Stimulated activated CD8-positive, alpha-beta memory T cell treated with anti-CD3 and anti-CD28 coated beads, Interleukin-7, amount 100 ng/mL, for 48 hours (primary cell): ENCODE data around the gene GPR155.
"Not testable (repeated sequence)": the region's sequence is repeated elsewhere in the genome, so short reads cannot be mapped to it uniquely, and the experiment has no call there.

Source experiments
- DNase-seq, 2 donors: peaks; one replicate each; pipeline ENCODE4 v3.0.0-alpha.2; 2020; ENCODE audit warnings: low read depth in 1 of 2; ENCODE audit errors: extremely low read depth in 1 of 2

The GPR155 gene

DNA sequence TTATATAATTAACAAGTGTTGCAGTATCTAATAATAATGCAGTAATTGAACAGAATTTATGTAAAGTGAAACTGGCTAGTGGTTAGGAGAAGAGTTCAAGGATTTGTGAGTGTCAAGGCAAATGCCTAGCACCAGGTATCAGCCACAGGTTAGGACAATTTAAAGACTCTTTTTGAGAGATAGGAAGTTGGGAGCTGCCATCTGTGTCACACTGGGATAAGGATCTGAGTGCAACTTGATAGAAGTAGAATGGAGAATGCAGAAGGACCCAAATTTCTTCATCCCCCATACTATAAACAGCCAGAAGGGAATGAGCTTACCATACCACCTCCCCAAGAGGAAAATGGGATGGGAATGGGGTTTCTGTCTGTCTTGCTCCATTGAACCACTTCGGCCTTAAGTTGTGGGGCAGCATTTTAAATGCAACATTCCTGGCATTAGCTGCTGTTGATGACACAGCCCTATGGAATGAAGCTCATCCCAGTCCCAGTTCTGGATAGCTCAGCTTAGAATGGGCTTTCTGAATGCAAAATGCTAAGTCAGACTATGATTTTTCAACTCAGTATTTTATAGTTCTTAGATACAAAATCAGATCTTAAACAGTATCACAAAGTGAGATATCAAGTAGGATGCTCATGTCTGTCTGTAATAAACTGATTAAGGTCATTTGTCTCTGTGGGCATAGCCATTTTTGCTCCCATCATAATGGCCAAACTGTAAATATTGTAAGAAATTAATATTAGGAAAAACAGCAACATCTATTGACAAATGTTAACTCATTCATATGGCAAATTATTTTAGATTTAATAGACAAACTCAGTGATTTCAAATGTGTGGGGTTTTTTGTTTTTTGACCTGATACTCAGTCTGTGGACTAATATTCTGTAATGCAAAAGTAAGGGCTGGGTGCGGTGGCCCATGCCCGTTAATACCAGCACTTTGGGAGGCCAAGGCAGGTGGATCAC, 44.0 kb downstream of the GPR155 start:
- DNase-seq: no peak

DNA sequence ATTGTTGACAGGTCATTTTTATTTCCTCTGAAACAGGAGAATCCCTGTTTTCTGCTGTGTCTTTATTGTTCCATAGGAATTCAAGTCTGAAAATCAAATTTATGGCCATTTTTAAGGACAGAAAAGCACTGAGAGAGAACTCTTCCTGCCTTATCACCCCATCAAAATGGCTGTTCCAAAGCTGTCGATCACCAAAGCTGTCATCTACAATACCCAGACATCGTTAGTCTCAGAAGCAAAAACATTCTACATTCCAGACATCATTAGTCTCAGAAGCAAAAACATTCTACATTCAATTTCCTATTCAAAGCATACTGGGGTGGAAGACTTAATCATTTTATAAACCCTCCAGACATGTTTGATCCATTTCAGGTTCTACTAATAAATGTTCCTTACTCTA, 46.9 kb downstream of the GPR155 start:
- DNase-seq: no peak

DNA sequence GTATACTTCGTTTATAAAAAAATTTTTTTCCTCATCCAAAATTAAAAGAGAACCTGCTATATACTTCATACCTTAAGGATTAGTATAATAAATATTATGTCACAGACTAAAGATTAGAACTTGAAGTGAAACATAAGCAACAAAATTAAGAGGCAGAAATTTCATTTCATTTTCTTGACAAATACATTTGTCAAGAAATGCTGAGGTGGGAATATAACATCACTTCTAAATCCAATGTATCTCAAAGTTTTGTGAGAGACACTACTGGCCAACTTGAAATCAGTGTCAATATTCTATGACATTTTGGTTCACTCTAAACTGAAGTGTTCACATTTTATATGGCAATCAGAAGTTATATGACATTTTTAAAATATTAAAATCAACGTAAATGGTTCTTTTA, 47.5 kb downstream of the GPR155 start:
- DNase-seq: no peak

DNA sequence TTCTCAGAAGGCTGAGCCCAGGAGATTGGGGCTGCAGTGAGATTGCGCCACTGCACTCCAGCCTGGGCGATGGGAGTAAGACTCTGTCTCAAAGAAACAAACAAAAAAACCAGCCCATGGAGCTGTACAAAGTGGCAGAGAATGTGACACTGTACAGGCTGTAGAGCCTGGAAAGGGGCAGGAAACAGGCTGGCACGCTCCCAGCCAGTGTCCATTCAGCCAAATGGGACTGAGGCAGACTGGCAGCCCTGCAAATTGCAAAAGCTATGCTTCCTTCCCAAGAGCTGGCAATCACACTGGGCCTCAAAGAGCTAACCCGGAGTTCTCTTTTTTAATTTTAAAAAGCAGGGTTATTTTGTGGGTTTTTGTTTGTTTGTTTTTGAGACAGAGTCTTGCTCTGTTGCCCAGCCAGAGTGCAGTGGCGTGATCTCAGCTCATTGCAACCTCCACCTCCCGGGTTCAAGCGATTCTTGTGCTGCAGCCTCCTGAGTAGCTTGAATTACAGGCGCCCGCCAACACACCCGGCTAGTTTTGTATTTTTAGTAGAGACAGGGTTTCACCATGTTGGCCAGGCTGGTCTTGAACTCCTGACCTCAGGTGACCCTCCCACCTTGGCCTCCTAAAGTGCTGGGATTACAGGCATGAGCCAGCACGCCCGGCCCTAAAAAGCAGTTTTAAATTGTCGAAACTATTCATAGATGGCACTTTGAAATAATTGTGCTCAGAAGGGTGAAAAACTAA, 48.5 kb downstream of the GPR155 start:
- no peak for DNase-seq

DNA sequence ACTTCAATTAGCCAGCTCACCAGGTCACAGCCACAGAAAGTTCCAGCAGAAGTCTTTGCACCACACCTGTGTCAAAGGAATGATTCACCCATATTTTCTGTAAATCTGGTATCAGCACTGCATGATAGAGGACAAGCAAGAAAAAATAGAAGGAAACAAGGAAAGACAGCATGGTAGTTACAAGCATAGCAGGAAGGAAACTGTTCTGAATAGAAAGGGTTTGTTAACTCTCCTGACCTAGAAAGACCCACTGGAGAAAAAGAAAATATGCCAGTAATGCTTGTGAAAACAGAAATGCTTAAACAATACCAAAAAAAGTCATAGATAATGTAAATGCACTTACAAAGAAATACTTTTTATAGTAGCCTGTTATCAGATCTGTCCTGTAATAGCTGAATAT, 50.5 kb downstream of the GPR155 start:
- no peak for DNase-seq

DNA sequence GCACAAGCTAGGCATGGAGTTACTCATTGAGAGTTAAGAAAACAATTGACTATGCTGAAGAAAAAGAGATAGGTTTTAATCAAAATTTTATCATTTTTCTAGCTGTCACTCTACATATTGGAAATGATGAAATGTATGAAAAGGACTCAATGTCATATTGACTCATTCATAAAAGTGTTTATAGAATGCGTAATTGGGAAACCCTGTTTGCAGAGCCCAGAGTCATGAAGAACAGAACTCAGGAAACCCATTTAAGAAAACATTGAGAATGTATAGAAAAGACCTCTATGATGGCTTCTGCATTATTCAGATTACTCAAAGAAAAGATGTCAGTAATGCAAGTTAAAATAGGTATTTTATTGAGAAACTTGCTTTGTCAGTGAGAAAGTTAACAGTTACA, 54.9 kb downstream of the GPR155 start:
- no peak for DNase-seq

DNA sequence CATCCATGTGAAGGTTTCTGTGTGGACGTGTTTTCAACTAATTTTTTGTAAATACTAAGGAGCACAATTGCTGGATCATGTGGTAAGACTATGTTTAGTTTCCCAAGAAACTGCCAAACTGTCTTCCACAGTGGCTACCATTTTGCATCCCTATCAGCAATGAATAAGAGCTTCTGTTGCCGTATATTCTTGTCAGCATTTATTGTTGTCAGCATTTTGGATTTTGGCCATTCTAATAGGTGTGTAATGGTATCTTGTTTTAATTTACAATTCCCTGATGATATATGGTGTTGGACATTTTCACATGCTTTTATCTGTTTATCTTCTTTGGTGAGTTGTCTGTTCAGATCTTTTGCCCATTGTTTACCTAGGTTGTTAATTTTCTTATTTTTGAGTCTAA, 56.8 kb downstream of the GPR155 start:
- DNase-seq: no peak

DNA sequence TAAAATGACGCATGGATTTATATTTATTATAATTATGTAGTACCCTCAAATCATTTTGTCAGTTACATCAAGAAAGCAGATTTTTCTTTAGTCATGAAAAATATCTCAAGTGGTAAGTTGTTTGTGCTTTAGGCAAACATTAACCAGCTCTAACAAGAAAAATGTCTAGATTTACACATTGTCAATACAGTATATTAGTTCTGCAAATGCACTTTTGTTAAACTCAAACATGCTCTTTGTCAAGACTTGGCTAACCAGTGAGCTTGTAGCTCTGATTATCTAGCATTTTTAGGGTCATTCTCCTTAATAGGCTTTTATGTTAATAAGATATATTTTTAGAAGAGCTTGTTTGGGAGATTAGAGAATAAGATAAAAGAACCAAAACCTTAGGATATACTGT, 58.6 kb downstream of the GPR155 start:
- no peak for DNase-seq

DNA sequence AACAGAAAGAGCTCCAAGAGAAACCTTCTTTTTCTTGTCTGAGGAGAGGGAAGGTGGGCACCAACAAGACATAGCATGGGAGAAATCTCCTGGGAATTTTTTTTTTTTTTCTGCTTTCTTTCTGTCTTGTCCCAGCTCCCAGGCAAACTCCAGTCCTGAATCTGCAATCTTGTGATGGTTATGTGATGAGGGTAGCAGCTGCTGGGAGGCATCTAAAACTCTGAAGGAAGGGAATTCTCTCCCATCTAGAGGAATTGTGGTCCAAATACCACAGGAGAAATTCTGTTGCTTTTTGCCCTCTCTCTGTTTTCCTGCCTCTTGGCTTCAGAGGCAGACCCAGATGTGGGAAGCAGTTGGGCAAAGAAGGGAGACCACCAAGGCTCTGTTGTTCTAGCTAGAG, 74.6 kb downstream of the GPR155 start:
- DNase-seq: no peak

DNA sequence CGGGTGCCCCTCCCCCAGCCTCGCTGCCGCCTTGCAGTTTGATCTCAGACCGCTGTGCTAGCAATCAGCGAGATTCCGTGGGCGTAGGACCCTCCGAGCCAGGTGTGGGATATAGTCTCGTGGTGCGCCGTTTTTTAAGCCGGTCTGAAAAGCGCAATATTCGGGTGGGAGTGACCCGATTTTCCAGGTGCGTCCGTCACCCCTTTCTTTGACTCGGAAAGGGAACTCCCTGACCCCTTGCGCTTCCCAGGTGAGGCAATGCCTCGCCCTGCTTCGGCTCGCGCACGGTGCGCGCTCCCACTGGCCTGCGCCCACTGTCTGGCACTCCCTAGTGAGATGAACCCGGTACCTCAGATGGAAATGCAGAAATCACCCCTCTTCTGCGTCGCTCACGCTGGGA, 76.8 kb downstream of the GPR155 start:
- DNase-seq: not testable (repeated sequence)

DNA sequence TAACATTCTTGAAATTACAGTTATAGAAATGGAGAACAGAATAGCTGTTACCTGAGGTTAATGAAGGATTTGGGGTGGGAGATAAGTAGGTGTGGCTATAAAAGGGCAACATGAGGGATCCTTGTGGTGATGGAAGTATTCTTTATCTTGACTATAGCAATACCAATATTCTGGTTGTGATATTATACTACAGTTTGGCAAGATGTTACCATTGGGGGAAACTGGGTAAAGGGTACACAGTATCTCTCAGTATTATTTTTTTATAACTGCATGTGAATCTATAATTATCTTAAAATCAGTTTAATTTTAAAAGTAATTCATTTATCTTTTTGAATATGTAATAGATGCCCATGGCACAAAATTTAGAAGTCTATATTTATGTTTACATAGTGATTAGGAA, 83.2 kb downstream of the GPR155 start:
- DNase-seq: no peak

DNA sequence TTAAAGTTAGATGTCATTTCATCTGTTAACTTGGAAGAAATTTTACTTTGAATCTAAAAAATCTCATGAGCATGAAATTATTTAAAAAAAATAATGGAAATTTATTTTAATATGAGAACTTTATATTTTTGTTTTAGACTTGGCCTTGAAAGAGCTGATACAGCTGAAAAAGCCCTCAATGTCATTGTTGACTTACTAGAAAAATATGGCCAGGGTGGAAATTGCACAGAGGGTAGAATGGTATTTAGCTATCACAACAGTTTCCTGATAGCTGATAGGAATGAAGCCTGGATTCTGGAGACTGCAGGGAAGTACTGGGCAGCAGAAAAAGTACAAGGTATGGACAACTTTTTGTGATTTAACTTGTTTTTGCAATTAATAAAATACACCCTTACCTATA, 86.0 kb downstream of the GPR155 start:
- DNase-seq: no peak

DNA sequence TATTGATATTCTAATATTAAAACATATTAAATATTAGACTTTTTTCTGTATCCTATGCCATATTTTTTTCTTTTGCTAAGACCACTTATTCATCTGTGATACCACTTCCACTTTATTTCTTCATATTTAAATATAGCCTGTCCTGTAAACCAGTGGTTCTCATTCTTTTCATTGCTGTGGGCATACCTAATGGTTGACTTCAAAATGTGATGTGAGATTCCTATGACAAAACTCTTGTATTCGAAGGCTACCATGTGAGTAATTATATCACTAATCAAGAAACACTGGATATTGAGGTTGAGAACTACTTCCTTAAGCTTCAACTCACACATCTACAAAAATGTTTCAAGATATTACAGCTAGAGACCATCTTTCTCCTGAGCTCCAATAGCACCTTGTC, 87.7 kb downstream of the GPR155 start:
- DNase-seq: no peak

DNA sequence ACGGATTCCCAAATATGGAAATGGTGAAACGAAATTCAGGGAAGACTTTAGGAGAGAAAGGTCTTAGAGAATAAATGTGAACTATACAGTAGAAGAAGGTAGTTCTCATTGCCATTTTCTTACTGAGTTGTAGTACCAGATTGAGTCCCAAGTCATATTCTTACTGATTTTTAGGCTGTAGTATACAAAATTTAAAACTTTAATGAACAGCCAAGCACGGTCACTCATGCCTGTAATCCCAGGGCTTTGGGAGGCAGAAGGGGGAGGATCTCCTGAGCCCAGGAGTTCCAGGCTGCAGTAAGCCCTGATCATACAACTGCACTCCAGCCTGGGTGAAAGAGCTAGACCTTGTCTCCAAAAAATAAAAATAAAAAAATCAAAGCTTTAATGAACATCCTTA, 89.1 kb downstream of the GPR155 start:
- DNase-seq: no peak

DNA sequence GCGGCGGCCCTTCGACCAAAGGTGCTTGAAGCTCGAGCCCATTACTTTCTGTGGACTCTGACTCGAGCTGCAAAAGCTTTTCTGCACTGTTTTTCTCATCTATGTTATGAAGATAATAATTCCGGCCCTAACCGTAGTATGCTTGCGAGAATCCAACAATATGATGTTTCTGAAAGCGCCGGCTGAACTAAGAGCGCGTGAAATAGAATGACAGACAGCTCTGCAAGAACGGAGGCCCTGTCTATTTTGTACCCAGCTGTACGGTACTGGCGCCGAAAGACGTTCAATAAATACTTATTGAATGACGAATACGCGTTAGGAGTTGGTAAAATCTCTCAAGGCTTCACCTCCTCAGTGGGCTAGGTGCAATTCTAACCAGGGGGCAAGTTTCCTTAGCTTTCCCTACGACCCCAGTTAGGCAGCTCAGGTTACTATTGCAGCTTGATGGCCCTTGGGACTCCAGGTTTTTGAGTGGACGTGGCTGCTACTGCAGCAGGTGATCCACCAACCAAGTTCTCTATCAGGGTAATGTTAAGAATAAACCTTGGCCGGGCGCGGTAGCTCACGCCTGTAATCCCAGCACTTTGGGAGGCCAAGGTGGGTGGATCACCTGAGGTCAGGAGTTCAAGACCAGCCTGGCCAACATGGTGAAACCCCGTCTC, 90.7 kb downstream of the GPR155 start:
- no peak for DNase-seq

DNA sequence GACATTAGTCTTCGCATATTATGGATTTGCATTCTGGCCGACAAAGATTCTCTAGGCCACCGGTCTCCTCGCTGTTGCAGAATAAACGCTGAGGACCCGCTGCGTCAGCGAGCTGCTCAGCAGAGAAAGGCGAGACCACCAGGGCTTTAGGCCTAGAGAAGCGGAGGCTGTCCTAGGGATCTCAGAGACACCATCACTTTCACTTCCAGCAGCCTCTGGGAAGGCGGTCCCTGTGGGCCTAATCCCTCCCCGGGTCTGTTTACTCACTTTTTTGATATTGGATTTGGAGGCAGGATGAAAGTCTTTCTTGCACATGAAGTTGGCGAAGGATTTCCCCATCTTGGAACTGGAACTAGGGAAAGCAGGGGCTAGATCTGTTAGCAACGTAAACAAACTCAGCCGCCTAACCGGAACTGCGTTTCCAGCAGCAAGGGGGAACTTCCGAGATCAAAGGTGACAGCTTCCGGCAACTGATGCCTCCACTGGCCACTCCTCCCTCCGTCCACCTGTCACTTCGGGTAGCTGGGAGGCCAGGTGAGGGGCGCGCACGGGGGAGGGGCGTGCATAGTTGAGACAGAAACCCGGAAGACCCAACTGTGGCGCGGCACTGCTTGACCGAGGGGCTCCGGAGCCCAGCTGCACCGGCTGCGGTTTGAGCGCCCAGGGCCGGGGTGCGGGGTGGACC, 91.4 kb downstream of the GPR155 start, which contains the start of gene SCRN3:
TSS of gene SCRN3 (plus strand) at position 447 of the 685 bp plus-strand sequence. CDS start 2,554 bp downstream, outside the sequence.
- DNase-seq: peak; percentile 49 to 71

DNA sequence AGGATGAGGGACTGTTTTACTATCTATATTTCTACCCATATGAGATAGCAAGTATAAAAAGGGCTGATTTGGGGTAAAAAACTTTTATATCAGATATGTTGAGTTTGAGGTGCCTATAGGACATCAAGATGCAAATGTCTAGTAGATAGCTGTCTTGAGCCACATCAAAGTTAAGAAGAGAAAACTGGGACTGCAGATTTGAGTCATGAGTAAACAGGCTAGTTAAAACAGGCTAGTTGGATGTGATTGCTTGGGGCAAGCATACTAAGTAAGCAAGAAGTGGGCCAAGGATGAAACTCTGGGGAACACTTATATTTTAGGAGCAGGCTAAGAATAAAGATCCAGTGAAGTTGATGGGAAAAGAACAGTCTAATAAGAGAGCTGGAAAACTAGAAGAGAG, 94.1 kb downstream of the GPR155 start:
- no peak for DNase-seq

DNA sequence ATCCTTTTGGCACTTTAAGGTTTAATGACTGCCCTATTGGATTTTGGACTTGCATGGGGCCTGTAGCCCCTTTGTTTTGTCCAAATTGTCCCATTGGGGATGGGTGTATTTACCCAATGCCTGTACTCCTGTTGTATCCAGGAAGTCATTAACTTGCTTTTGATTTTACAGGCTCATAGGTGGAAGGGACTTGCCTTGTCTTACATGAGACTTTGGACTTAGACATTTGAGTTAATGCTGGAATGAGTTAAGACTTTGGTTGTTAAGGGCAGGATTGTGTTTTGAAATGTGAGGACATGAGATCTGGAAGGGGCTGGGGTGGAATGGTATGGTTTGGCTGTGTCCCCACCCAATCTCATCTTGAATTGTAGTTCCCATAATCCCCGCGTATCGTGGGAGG, 96.5 kb downstream of the GPR155 start:
- DNase-seq: not testable (repeated sequence)

DNA sequence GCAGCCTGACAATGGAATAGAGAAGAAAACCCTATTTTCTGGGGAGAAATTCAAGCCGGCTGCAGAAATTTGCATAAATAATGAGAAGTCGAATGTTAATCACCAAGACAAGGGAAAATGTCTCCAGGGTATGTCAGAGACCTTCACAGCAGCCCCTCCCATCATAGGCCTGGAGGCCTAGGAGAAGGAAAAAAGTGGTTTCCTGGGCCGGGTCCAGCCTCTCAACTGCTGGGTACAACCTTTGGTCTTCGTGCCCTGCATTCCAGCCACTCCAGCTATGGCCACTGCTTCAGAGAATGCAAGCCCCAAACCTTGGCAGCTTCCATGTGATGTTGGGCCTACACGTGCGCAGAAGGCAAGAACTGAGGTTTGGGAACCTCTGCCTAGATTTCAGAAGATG, 97.3 kb downstream of the GPR155 start:
- no peak for DNase-seq

DNA sequence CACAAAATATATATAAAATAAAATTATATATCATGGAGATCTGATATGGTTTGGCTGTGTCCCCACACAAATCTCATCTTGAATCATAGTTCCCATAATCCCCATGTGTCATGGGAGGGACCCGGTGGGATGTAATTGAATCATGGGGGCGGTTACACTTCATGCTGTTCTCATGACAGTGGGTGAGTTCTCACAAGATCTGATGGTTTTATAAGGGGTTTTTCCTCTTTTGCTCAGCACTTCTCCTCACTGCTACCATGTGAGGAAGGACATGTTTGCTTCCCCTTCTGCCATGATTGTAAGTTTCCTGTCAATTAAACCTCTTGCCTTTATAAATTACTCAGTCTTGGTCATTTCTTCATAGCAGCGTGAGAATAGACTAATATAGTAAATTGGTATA, 98.1 kb downstream of the GPR155 start:
- DNase-seq: not testable (repeated sequence)

DNA sequence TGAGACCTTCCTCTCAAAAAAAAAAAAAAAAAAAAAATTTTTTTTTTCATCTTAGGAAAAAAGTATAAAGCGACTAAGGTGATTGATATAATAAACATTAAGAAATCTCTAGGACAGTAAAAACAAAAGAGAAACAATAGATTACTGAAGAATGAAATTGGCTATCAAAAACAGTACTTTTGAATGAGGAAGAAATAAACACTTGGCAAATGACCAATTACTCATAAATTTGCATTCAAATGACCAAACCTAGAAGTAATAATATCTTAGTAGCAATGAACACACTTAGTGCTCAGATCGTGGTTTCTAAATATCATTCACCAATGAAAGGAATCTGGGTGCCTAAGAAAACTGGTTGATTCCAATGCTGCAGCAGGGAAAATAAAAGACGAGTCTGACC, 101.6 kb downstream of the GPR155 start:
- no peak for DNase-seq
